ENCODE measurements around the gene HPCAL1.

GRCh38 chr2:10462178-10463083 lies 159.7 kb downstream of the HPCAL1 start:
- TF ChIP-seq POLR2A (IDR thresholded peaks at IDR 0.05) (no peak), CTCF (IDR thresholded peaks at IDR 0.05) (no peak)

Measured in prostate gland (tissue), 2 donors.